ENCODE results near the gene KCNQ1OT1. TPM values are rescaled to one million over a fixed set of nuclear protein-coding genes. Genes with fewer than 3 reads are reported as not detected.

KCNQ1OT1 gene
- total RNA-seq, 4 donors from 2014 or later: 1.8 to 6.8 (median 3.9) TPM

DNA sequence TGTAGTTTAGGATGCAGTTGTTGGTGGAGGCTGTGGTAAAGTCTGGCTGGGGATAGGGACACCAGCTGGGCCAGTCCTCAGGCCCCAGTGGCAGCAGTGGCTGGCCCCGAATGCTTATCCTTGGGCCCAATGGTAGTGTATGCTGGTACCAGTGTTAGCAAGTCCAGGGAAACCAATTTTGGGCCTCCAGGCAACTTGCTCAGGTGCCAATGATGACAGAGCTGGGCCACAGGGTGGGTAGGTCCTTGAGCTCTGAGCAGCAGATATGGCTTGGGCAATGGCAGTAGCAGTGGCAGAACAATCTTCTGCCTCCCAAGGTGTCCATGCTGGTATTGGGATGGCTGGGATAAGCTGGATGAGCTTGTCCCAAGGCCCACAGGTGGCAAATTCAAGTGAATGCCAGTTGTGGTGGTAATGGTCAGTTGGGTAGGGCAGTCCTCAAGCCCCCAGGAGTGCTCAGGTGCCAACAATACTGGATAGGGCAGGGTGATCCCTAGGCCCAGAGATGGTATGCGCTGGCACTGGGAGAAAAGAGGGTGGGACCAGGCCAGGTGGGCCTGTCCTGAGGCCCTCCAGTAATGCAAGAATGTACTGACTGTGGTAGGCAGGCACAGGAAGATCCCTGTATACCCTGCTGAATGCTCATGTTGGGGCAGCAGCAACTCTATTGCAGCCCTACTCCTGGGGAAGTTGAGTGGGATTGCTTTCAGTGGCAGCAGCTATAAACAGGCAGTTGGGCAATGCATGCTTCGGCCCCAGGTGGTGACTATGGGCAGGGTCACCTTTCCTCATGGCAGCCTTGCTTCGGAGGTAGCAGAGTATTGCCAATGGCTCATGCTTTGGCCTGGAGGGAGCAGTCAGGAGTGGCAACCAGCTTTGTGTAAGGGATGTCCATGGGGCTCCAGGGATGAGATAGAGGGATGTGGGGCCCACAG, 54.7 kb downstream of the KCNQ1OT1 start:
- TF ChIP-seq, protein P1, sequence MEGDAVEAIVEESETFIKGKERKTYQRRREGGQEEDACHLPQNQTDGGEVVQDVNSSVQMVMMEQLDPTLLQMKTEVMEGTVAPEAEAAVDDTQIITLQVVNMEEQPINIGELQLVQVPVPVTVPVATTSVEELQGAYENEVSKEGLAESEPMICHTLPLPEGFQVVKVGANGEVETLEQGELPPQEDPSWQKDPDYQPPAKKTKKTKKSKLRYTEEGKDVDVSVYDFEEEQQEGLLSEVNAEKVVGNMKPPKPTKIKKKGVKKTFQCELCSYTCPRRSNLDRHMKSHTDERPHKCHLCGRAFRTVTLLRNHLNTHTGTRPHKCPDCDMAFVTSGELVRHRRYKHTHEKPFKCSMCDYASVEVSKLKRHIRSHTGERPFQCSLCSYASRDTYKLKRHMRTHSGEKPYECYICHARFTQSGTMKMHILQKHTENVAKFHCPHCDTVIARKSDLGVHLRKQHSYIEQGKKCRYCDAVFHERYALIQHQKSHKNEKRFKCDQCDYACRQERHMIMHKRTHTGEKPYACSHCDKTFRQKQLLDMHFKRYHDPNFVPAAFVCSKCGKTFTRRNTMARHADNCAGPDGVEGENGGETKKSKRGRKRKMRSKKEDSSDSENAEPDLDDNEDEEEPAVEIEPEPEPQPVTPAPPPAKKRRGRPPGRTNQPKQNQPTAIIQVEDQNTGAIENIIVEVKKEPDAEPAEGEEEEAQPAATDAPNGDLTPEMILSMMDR (IDR thresholded peaks at IDR 0.05; ENCODE audit: low read depth): no peak

- TF ChIP-seq, protein P1 (IDR thresholded peaks at IDR 0.05; ENCODE audit: low read depth): no peak
Observed at GRCh38 chr11:2643746-2644145, 56.0 kb downstream of the KCNQ1OT1 start.

DNA sequence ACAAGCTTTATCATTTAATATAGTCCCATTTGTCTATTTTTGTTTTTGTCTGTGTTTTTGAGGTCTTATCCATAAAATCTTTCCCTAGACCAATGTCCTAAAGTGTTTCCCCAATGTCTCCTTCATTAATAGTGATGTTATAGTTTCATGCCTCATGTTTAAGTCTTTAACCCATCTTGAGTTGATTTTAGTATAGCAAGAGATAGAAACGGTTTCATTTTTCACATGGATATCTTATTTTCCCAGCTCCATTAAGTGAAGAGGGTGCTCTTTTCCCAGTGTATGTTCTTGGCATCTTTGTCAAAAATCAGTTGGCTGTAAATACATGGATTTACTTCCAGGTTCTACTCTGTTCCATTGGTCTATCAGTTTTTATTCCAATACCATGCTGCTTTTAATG, 58.2 kb downstream of the KCNQ1OT1 start:
- TF ChIP-seq, protein P1 (IDR thresholded peaks at IDR 0.05; ENCODE audit: low read depth): no peak

DNA sequence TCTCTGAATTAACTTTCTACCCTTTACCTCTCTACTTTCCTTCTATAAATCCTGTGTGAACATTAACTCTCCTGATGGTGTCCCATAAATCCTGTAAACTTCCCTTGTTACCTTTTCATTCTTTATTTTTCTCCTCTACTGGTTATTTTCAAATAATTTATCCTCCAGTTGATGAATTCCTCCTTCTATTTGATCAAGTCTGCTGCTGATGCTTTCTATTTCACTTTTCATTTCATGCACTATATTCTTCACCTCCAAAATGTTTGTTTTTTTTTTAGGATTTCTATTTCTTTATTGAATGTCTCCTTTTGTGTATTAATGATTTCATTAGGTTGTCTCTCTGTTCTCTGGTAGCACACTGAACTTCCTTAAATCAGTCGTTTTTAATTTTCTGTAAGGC, 68.6 kb downstream of the KCNQ1OT1 start:
- TF ChIP-seq, protein P1 (IDR thresholded peaks at IDR 0.05; ENCODE audit: low read depth): no peak

GRCh38 chr11:2630679-2631078, 69.1 kb downstream of the KCNQ1OT1 start:
- TF ChIP-seq, protein P1 (IDR thresholded peaks at IDR 0.05; ENCODE audit: low read depth): no peak

DNA sequence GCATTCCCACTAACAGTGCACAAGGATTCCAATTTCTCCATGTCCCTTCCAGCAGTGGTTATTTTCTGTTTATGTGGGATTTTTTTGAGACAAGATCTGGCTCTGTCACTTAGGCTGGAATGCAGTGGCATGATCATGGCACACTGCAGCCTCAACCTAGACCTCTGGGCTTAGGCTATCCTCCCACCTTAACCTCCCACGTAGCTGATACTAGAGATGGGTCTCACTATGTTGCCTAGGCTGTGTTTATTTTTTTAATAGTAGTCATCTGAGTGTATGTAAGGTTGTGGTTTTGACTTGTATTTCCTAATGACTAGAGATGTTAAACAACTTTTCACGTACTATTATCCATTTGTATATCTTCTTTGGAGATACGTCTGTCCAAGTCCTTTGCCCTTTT, 74.6 kb downstream of the KCNQ1OT1 start:
- TF ChIP-seq, protein P1 (IDR thresholded peaks at IDR 0.05; ENCODE audit: low read depth): no peak

DNA sequence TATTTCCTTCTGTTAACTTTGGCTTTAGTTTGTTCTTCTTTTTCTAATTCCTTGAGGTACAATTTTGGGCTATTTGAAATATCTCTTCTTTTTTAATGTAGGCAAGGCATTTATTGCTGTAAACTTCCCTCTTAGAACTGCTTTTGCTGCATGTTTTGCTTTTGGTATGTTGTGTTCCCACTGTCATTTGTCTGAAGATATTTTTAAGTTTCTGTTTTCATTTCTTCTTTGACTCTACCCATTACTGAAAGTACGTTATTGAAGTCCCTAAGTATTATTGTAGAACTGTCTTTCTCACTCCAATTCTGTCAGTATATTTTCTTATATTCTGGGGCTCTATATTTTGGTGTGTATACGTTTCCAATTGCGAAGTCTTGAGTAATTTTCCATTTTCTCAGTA, 77.9 kb downstream of the KCNQ1OT1 start:
- TF ChIP-seq, protein P1 (IDR thresholded peaks at IDR 0.05; ENCODE audit: low read depth): no peak
